Thyroid gland (tissue), 4 donors: Measurements from ENCODE around the gene MB21D2. TPM values are rescaled to one million over a fixed set of nuclear protein-coding genes. Genes with fewer than 3 reads are reported as not detected.

Source experiments
- DNase-seq, 2 donors: peaks; one replicate each; pipeline ENCODE4 v3.0.0-alpha.2; 2019
- H3K27ac ChIP-seq, 3 donors: fragments of 200-600 bp; sonication (generic); 1 replicate in 2 of 3; 2 replicates in 1 of 3; pipeline ENCODE4 v1.5.1; 2016 to 2019; ENCODE audit warnings: mild to moderate bottlenecking in 1 of 3, moderate library complexity in 1 of 3
- H3K27me3 ChIP-seq: fragments of 200-600 bp; sonication (generic); one replicate; pipeline ENCODE4 v1.5.1; 2019
- H3K36me3 ChIP-seq, 2 donors: fragments of 200-600 bp; sonication (generic); one replicate each; pipeline ENCODE4 v1.5.1; 2016 to 2019
- H3K4me1 ChIP-seq, 2 donors: fragments of 200-600 bp; sonication (generic); one replicate each; pipeline ENCODE4 v1.5.1; 2017 to 2019
- H3K4me3 ChIP-seq, 3 donors: fragments of 200-600 bp; sonication (generic); replicated peaks in 1 of 3; 1 replicate in 2 of 3; 2 replicates in 1 of 3; pipeline ENCODE4 v1.5.1; 2016; ENCODE audit warnings: mild to moderate bottlenecking in 1 of 3
- H3K9me3 ChIP-seq: fragments of 200-600 bp; sonication (generic); one replicate; pipeline ENCODE4 v1.5.1; 2017
- CTCF ChIP-seq, 6 experiments: fragments of 200-600 bp in 3 of 6; fragments of 450-650 bp in 3 of 6; sonication (generic) in 3 of 6; IDR thresholded peaks; one replicate each; pipeline ENCODE4 v1.5.1; 2016 to 2019; ENCODE audit warnings: antibody characterized with exemption in 6 of 6, mild to moderate bottlenecking in 2 of 6, inconsistent platforms in 1 of 6, moderate library complexity in 1 of 6
- POLR2A ChIP-seq, 2 donors: fragments of 450-650 bp; IDR thresholded peaks; one replicate each; pipeline ENCODE4 v1.6.1; 2017; ENCODE audit warnings: antibody characterized with exemption in 2 of 2, mild to moderate bottlenecking in 2 of 2, moderate library complexity in 1 of 2
- WGBS, 2 donors: methylation state at CpG; one replicate each; pipeline ENCODE4 v1.1.5; 2017; 5-methylcytosine and 5-hydroxymethylcytosine counted together
- intact Hi-C: fragments of 100-400 bp; cut with DNase I; formaldehyde crosslinking; loops from one replicate; pipeline ENCODE4 v1.15.1; 2023
- total RNA-seq, 4 donors: library from RNA; depleted of rRNA; stranded (reverse); fragments of >200 nt; gene quantifications; one replicate each; pipeline ENCODE4 v1.2.3, GENCODE V29; 2016

Gene MB21D2
- total RNA-seq, 4 donors from 2014 or later = 3.4 to 5.2 (median 3.9) TPM

GRCh38 chr3:192830291-192831110 lies 87.2 kb downstream of the MB21D2 start:
- Histone ChIP-seq H3K27ac (no peak overlapping the region), H3K4me3 (no peak overlapping the region), H3K27me3 (no peaks in the 10 kb centered on the region), H3K36me3 (no peaks in the 10 kb centered on the region), H3K9me3 (no peaks in the 10 kb centered on the region), H3K4me1 (peaks cover 0 to 7% of the 10 kb centered on the region in 2 donors)
- 88 to 90% methylated on average over 7 of the region's 7 CpGs for WGBS, 2 donors
- no peak for DNase-seq
- intact Hi-C loops = no loop called here
- no peak for TF ChIP-seq POLR2A (IDR thresholded peaks at IDR 0.05)
- TF ChIP-seq CTCF (IDR thresholded peaks at IDR 0.05) = no peak

GRCh38 chr3:192827863-192828594 lies 89.6 kb downstream of the MB21D2 start:
- WGBS, 2 donors = 94 to 97% methylated on average over 7 of the region's 7 CpGs
- TF ChIP-seq CTCF (IDR thresholded peaks at IDR 0.05) (no peak), POLR2A (IDR thresholded peaks at IDR 0.05) (no peak)
- Histone ChIP-seq H3K27me3 (no peaks in the 10 kb centered on the region), H3K27ac (no peak overlapping the region), H3K36me3 (no peaks in the 10 kb centered on the region), H3K9me3 (no peaks in the 10 kb centered on the region), H3K4me3 (no peak overlapping the region), H3K4me1 (peaks cover 0 to 11% of the 10 kb centered on the region in 2 donors)
- no peak for DNase-seq
- intact Hi-C loops = loop anchor here (5.0 kb wide), 1 partner anchor 204 kb away; no protein-coding TSS in a partner anchor

GRCh38 chr3:192827208-192827607 lies 90.4 kb downstream of the MB21D2 start:
- no peaks in the 10 kb centered on the region for H3K9me3 ChIP-seq
- intact Hi-C loops = loop anchor here (5.0 kb wide), 1 partner anchor 205 kb away; no protein-coding TSS in a partner anchor
- 67 to 84% methylated on average over 4 of the region's 4 CpGs for WGBS, 2 donors

GRCh38 chr3:192826214-192827006 lies 91.2 kb downstream of the MB21D2 start:
- Histone ChIP-seq H3K27me3 (no peaks in the 10 kb centered on the region), H3K4me3 (no peak overlapping the region), H3K9me3 (no peaks in the 10 kb centered on the region), H3K4me1 (peaks cover 0 to 11% of the 10 kb centered on the region in 2 donors), H3K36me3 (no peaks in the 10 kb centered on the region), H3K27ac (no peak overlapping the region)
- intact Hi-C loops = loop anchor here (5.0 kb wide), 1 partner anchor 206 kb away; no protein-coding TSS in a partner anchor
- WGBS, 2 donors = 52 to 56% methylated on average over 4 of the region's 4 CpGs
- no peak for DNase-seq
- TF ChIP-seq CTCF (IDR thresholded peaks at IDR 0.05) = no peak
- no peak for TF ChIP-seq POLR2A (IDR thresholded peaks at IDR 0.05)

More at GRCh38 chr3:192827208-192827607, 90.4 kb downstream of the MB21D2 start:
- DNase-seq = no peak
- H3K4me3 ChIP-seq = no peak overlapping the region
- H3K27me3 ChIP-seq = no peaks in the 10 kb centered on the region
- TF ChIP-seq CTCF (IDR thresholded peaks at IDR 0.05) (no peak), POLR2A (IDR thresholded peaks at IDR 0.05) (no peak)
- H3K27ac ChIP-seq = no peak overlapping the region
- H3K36me3 ChIP-seq = no peaks in the 10 kb centered on the region
- H3K4me1 ChIP-seq = peaks cover 0 to 11% of the 10 kb centered on the region in 2 donors
